ENCODE data around the gene JOSD1.
"Not testable (repeated sequence)": the region's sequence is repeated elsewhere in the genome, so short reads cannot be mapped to it uniquely, and the experiment has no call there.

The JOSD1 gene

GRCh38 chr22:38655519-38656255 is 45.1 kb downstream of the JOSD1 start:
- ChIA-PET POLR2A (interaction anchor here (0.6 kb wide), 1 partner anchor 15 kb away, joined by 3 read pairs; no protein-coding TSS in a partner anchor), CTCF (interaction anchor here (0.6 kb wide), 1 partner anchor 26 kb away, joined by 3 read pairs; the partner anchor contains the start of gene TOMM22)
- peak; percentile 28; the same call in 1 of the 2 replicates for TF ChIP-seq ZNF384 (IDR thresholded peaks at IDR 0.05)
- TF ChIP-seq L3MBTL2 (conservative IDR thresholded peaks at IDR 0.05): peak; percentile 27
- TF ChIP-seq PKNOX1 (IDR thresholded peaks at IDR 0.05): no peak
- DNase-seq (ENCODE audit: extremely low spot score): peak; percentile 34

- no peak for DNase-seq (ENCODE audit: extremely low spot score)
- ChIA-PET POLR2A (interaction anchor here (1.2 kb wide), 1 partner anchor 28 kb away, joined by 6 read pairs; the partner anchor contains the start of gene TOMM22), CTCF (no interaction called here)
- no peak for TF ChIP-seq NFRKB (IDR thresholded peaks at IDR 0.05)
- no peak for TF ChIP-seq SUZ12 (IDR thresholded peaks at IDR 0.05)
- no peak for TF ChIP-seq TARDBP (IDR thresholded peaks at IDR 0.05)
- TF ChIP-seq FOXK2 (IDR thresholded peaks at IDR 0.05): no peak
- peak; percentile 68 for TF ChIP-seq PKNOX1 (IDR thresholded peaks at IDR 0.05)
These were observed 47.0 kb downstream of the JOSD1 start for GRCh38 chr22:38653741-38654140.

GRCh38 chr22:38652859-38653258 is 47.9 kb downstream of the JOSD1 start:
- ChIA-PET CTCF (interaction anchor here (0.7 kb wide), 1 partner anchor 1085 kb away, joined by 6 read pairs; no protein-coding TSS in a partner anchor), POLR2A (interaction anchor here (1.2 kb wide), 1 partner anchor 29 kb away, joined by 6 read pairs; the partner anchor contains the start of gene TOMM22)
- peak; percentile 22; the same call in 1 of the 2 replicates for TF ChIP-seq PKNOX1 (IDR thresholded peaks at IDR 0.05)
- no peak for TF ChIP-seq FOXM1 (IDR thresholded peaks at IDR 0.05; ENCODE audit: borderline replicate concordance)
- DNase-seq (ENCODE audit: extremely low spot score): no peak

- no peak for TF ChIP-seq ELF4 (IDR thresholded peaks at IDR 0.05)
- no peak for TF ChIP-seq ZNF384 (IDR thresholded peaks at IDR 0.05)
- TF ChIP-seq FOXA1 (IDR thresholded peaks at IDR 0.05): no peak
- no peak for TF ChIP-seq TARDBP (IDR thresholded peaks at IDR 0.05)
- TF ChIP-seq FOXM1 (IDR thresholded peaks at IDR 0.05; ENCODE audit: borderline replicate concordance): no peak
- TF ChIP-seq NFRKB (IDR thresholded peaks at IDR 0.05): no peak
- no peak for TF ChIP-seq LEF1 (IDR thresholded peaks at IDR 0.05; ENCODE audit: borderline replicate concordance)
- no peak for TF ChIP-seq L3MBTL2 (conservative IDR thresholded peaks at IDR 0.05)
- TF ChIP-seq FOXK2 (IDR thresholded peaks at IDR 0.05): no peak
- ChIA-PET CTCF (no interaction called here), POLR2A (no interaction called here)
- DNase-seq (ENCODE audit: extremely low spot score): no peak
These were observed 50.8 kb downstream of the JOSD1 start for GRCh38 chr22:38649841-38650522.

GRCh38 chr22:38645430-38645829 is 55.3 kb downstream of the JOSD1 start:
- TF ChIP-seq LEF1 (IDR thresholded peaks at IDR 0.05; ENCODE audit: borderline replicate concordance) (no peak), ARNT (IDR thresholded peaks at IDR 0.05) (no peak), SP1 (IDR thresholded peaks at IDR 0.05) (no peak), SUZ12 (IDR thresholded peaks at IDR 0.05) (no peak), L3MBTL2 (conservative IDR thresholded peaks at IDR 0.05) (no peak), NFRKB (IDR thresholded peaks at IDR 0.05) (no peak), CTBP1 (IDR thresholded peaks at IDR 0.05; ENCODE audit: borderline replicate concordance) (no peak), BHLHE40 (IDR thresholded peaks at IDR 0.05; ENCODE audit: borderline replicate concordance) (no peak), ZNF384 (IDR thresholded peaks at IDR 0.05) (no peak), FOXM1 (IDR thresholded peaks at IDR 0.05; ENCODE audit: borderline replicate concordance) (no peak), ELF4 (IDR thresholded peaks at IDR 0.05) (no peak), HDGF (IDR thresholded peaks at IDR 0.05; ENCODE audit: borderline replicate concordance) (no peak)
- CTCF ChIA-PET: no interaction called here
- POLR2A ChIA-PET: no interaction called here
- DNase-seq (ENCODE audit: extremely low spot score): no peak

GRCh38 chr22:38644245-38644644 is 56.5 kb downstream of the JOSD1 start:
- DNase-seq (ENCODE audit: extremely low spot score); CTCF ChIA-PET; POLR2A ChIA-PET: not testable (repeated sequence)

- DNase-seq (ENCODE audit: extremely low spot score): no peak
- ChIA-PET CTCF (interaction anchor here (0.6 kb wide), 1 partner anchor 358 kb away, joined by 5 read pairs; no protein-coding TSS in a partner anchor), POLR2A (no interaction called here)
- TF ChIP-seq TARDBP (IDR thresholded peaks at IDR 0.05) (no peak), PKNOX1 (IDR thresholded peaks at IDR 0.05) (no peak), FOXK2 (IDR thresholded peaks at IDR 0.05) (no peak), LEF1 (IDR thresholded peaks at IDR 0.05; ENCODE audit: borderline replicate concordance) (no peak), ARNT (IDR thresholded peaks at IDR 0.05) (no peak), CTBP1 (IDR thresholded peaks at IDR 0.05; ENCODE audit: borderline replicate concordance) (no peak), SP1 (IDR thresholded peaks at IDR 0.05) (no peak), SUZ12 (IDR thresholded peaks at IDR 0.05) (no peak), NFRKB (IDR thresholded peaks at IDR 0.05) (no peak), FOXM1 (IDR thresholded peaks at IDR 0.05; ENCODE audit: borderline replicate concordance) (no peak), ELF4 (IDR thresholded peaks at IDR 0.05) (no peak), FOXA1 (IDR thresholded peaks at IDR 0.05) (no peak), L3MBTL2 (conservative IDR thresholded peaks at IDR 0.05) (no peak)
These were observed 59.2 kb downstream of the JOSD1 start for GRCh38 chr22:38641476-38642040.

Measured in HEK293T (cell line).